ENCODE data around the gene PTGIR.
"Not testable (repeated sequence)": the region's sequence is repeated elsewhere in the genome, so short reads cannot be mapped to it uniquely, and the experiment has no call there.

Gene PTGIR

GRCh38 chr19:46637224-46637623, 12.3 kb upstream of the PTGIR start:
- FAIRE-seq, result no peak

GRCh38 chr19:46635920-46636761, 11.3 kb upstream of the PTGIR start, which contains the start of gene GNG8:
GNG8 (minus strand) TSS chr19:46636202; CDS start chr19:46634682, 1,520 bp downstream.
- no peak for FAIRE-seq

- FAIRE-seq, result no peak
Measured at GRCh38 chr19:46634656-46635218, 9.8 kb upstream of the PTGIR start.

GRCh38 chr19:46634045-46634655, 9.3 kb upstream of the PTGIR start:
- FAIRE-seq, result no peak

GRCh38 chr19:46633130-46633529, 8.2 kb upstream of the PTGIR start:
- FAIRE-seq, result no peak

GRCh38 chr19:46631481-46631880, 6.6 kb upstream of the PTGIR start:
- no peak for FAIRE-seq

- FAIRE-seq, result no peak
Measured at GRCh38 chr19:46630586-46631205, 5.8 kb upstream of the PTGIR start.

GRCh38 chr19:46629546-46630025, 4.7 kb upstream of the PTGIR start:
- no peak for FAIRE-seq

GRCh38 chr19:46628970-46629369, 4.1 kb upstream of the PTGIR start:
- not testable (repeated sequence) for FAIRE-seq

GRCh38 chr19:46626446-46626845, 1.6 kb upstream of the PTGIR start:
- FAIRE-seq, result no peak

- no peak for FAIRE-seq
Measured at GRCh38 chr19:46625731-46626130, 842 bp upstream of the PTGIR start.

GRCh38 chr19:46623915-46624502, 880 bp downstream of the PTGIR start:
- no peak for FAIRE-seq

- no peak for FAIRE-seq
Measured at GRCh38 chr19:46622118-46622446, 2.8 kb downstream of the PTGIR start.

GRCh38 chr19:46621191-46622117, 3.4 kb downstream of the PTGIR start:
- no peak for FAIRE-seq

- FAIRE-seq, result no peak
Measured at GRCh38 chr19:46620716-46621115, 4.2 kb downstream of the PTGIR start.

- no peak for FAIRE-seq
Measured at GRCh38 chr19:46620267-46620666, 4.6 kb downstream of the PTGIR start.

- no peak for FAIRE-seq
Measured at GRCh38 chr19:46618670-46619231, 6.1 kb downstream of the PTGIR start.

GRCh38 chr19:46617601-46618000, 7.3 kb downstream of the PTGIR start:
- FAIRE-seq, result no peak

- no peak for FAIRE-seq
Measured at GRCh38 chr19:46616631-46617322, 8.1 kb downstream of the PTGIR start.

- FAIRE-seq, result no peak
Measured at GRCh38 chr19:46615966-46616365, 8.9 kb downstream of the PTGIR start.
